Fibroblast of pulmonary artery (primary cell): ENCODE data around the gene TRIM62.

Experiments
- DNase-seq: peaks from one replicate; pipeline ENCODE4 v3.0.0-alpha.2; 2010; ENCODE audit warnings: low read depth
- H3K4me3 ChIP-seq: replicated peaks from 2 replicates; pipeline ENCODE4 v1.5.1; 2011; ENCODE audit warnings: low read depth, mild to moderate bottlenecking, control low read depth, low read length, moderate library complexity
- TF ChIP-seq, protein P1 (sequence below): IDR thresholded peaks from 2 replicates; pipeline ENCODE4 v1.5.1; 2011; ENCODE audit warnings: mild to moderate bottlenecking, control low read depth, low read length, inconsistent platforms; ENCODE audit errors: missing control alignments

The TRIM62 gene

DNA sequence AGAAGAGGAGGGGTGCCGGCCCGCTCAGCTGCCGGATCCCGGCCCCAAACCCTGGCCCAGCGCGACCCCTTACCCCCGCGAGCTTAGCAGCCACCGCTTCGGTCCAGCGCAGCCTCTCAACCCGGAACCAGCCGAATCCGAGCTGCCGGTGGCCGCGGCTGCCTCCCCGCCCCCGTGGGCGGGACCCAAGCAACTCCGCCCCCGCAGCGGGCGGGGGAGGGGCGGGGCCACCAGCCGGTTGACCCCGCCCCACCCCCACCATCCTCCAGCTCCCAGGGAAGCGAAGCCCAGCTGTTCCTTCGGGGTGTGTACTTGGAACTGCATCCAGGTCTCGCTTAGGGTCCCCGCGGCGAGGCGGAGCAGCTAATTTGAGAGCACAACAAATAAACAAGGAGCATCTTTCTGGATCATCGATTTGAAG, at the start of gene TRIM62:
TRIM62 (minus strand) TSS at position 123 of the 421 bp plus-strand sequence. CDS start 611 bp downstream, outside the sequence.
- peak; percentile 86 for DNase-seq
- peak within 1 kb of the TSS; percentile 75 for H3K4me3 ChIP-seq
- TF ChIP-seq, protein P1, sequence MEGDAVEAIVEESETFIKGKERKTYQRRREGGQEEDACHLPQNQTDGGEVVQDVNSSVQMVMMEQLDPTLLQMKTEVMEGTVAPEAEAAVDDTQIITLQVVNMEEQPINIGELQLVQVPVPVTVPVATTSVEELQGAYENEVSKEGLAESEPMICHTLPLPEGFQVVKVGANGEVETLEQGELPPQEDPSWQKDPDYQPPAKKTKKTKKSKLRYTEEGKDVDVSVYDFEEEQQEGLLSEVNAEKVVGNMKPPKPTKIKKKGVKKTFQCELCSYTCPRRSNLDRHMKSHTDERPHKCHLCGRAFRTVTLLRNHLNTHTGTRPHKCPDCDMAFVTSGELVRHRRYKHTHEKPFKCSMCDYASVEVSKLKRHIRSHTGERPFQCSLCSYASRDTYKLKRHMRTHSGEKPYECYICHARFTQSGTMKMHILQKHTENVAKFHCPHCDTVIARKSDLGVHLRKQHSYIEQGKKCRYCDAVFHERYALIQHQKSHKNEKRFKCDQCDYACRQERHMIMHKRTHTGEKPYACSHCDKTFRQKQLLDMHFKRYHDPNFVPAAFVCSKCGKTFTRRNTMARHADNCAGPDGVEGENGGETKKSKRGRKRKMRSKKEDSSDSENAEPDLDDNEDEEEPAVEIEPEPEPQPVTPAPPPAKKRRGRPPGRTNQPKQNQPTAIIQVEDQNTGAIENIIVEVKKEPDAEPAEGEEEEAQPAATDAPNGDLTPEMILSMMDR, result no peak

DNA sequence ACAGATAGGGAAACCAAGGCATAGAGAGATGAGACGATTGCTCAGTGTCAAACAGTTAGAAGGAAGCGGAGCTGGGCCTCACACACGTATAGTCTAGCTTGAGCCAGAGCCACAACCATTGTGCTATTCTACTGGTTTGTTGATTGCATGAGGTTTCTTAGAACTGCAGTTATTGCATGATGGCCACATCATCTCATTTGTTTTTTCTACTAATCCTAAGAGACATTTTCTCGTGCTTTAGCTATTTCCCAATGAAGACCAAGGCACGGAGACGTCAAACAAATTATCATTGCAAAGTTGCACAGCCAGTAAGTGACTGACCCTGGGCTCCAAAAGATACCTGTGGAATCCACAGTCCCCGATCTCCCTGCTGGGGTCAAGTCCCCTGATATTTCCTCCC, 49.3 kb upstream of the TRIM62 start:
- TF ChIP-seq, protein P1, result no peak
- DNase-seq, result no peak
- H3K4me3 ChIP-seq, result no peak overlapping the region

DNA sequence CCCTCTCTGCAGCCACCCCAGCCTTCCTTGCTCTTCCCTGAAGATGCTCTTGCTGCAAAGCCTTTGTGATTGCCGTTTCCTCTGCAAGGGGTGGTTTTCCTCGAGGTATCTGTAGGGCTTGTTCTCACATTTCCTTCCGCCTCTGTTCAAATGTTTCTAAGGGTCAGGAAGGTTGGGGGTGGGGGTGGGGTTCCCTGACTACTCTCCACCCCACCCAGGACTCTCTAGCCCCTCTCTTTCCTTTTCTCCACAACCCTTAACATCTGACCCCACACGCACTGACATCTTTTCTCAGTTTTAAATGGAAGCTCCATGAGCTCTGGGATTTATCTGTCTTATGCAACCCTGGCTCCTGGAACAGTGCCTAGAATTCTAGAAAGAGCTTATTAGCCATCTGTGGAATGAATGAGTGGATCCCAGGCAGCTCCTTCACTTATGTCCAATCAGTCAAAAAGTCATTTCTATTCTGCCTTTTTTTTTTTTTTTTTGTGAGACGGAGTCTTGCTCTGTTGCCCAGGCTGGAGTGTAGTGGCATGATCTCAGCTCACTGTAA, 47.2 kb upstream of the TRIM62 start:
- no peak overlapping the region for H3K4me3 ChIP-seq
- TF ChIP-seq, protein P1, result no peak
- DNase-seq, result peak; percentile 94

DNA sequence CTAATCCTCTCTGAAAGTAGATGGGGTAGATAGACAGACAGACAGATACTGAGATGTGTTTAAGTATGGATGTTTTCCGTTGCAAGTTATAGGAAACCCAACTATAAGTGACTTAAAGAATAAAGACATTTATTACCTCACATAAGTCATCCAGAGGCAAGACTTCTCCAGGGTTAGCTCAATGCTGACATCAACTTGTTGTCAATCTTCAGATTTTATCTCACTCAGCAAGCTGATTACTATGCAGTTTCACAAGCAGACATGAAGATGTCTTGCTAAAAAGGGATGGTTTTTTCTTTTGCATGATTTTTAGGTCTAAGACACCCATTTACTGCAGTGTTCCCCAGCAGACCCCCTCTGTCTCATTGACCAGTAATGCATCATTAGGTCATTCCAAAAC, 43.7 kb upstream of the TRIM62 start:
- H3K4me3 ChIP-seq, result no peak overlapping the region
- TF ChIP-seq, protein P1, result no peak
- DNase-seq, result no peak

DNA sequence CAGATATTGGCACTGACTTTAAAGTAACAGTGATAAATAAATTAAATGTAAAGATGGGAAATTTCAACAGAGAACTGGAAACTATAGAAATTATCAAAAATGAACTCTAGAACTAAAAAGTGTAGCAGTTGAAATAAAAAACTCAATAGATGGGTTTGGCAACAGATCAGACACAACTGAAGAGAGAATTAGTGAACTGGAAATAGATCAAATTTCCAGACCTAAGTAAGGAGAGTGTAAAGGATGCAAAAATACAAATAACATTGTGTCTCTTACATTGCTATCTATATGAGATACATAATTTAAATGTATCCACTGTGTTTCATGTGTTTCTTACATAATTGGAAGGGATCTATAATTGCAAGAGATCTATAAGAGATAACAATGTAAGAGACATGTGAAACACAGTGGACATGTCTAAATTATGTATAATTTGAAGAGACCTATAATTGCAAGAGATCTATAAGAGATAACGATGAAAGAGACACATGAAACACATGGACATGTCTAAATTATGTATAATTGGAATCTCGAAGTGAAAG, 42.4 kb upstream of the TRIM62 start:
- TF ChIP-seq, protein P1, result no peak
- H3K4me3 ChIP-seq, result no peak overlapping the region
- no peak for DNase-seq

DNA sequence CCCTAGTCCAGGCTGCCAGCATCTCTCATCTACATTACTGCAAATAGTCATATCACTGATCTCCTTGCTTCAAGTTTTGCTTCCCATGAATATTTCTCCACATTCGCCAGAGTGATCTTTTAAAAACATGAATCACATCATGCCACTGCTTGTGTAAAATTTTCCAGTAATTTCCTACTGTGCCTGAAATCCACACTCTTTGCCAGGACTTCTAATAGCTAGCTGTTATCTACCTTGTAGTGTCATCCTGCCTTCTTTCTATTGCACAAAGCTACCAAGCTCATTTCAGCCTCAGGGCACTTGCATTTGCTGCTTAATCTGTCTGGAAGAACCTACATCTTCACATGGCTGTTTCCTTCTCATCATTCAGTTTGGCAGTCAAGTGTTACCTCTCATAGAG, 40.5 kb upstream of the TRIM62 start:
- no peak overlapping the region for H3K4me3 ChIP-seq
- no peak for DNase-seq
- TF ChIP-seq, protein P1, result no peak

DNA sequence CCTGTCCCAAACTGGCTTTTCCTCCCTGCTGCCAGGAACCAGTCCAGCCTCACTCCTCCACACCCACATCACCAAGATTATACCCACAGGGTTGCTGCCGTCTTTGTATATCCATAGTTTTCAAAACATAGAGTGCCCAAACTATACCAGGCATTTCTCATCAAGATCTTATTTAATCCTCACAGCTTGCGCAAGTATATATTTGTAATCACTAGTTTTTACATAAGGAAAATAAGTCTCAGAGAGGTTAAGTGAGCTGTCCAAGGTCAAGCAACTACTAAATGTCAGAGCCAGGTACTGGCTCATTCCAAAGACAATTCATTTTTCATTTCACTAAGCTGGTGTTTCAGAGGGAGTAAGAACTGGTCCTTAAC, 39.5 kb upstream of the TRIM62 start:
- no peak overlapping the region for H3K4me3 ChIP-seq
- TF ChIP-seq, protein P1, result no peak
- DNase-seq, result no peak
